Trophoblast cell (in vitro differentiated cells and primary cell): ENCODE results near the gene RNF111.

Experiments
- DNase-seq, 2 donors: peaks; one replicate each; pipeline ENCODE4 v3.0.0-alpha.2; 2016
- H2AFZ ChIP-seq: 2 replicates; pipeline ENCODE4 v1.6.1; 2013; ENCODE audit warnings: low read length, moderate library complexity, mild to moderate bottlenecking; ENCODE audit not compliant: insufficient read depth, poor library complexity
- H2AK5ac ChIP-seq: 2 replicates; pipeline ENCODE4 v1.6.1; 2013; ENCODE audit warnings: mild to moderate bottlenecking, low read length
- H2BK120ac ChIP-seq: 2 replicates; pipeline ENCODE4 v1.6.1; 2013; ENCODE audit warnings: low read length, mild to moderate bottlenecking, moderate library complexity; ENCODE audit not compliant: insufficient read depth, poor library complexity
- H2BK12ac ChIP-seq: 2 replicates; pipeline ENCODE4 v1.6.1; 2013; ENCODE audit warnings: mild to moderate bottlenecking, low read length, moderate library complexity
- H2BK5ac ChIP-seq: 2 replicates; pipeline ENCODE4 v1.6.1; 2013; ENCODE audit warnings: low read length, low read depth, moderate library complexity, mild to moderate bottlenecking; ENCODE audit not compliant: poor library complexity
- H3K14ac ChIP-seq: 2 replicates; pipeline ENCODE4 v1.6.1; 2013; ENCODE audit warnings: mild to moderate bottlenecking, low read length
- H3K18ac ChIP-seq: 2 replicates; pipeline ENCODE4 v1.6.1; 2013; ENCODE audit warnings: mild to moderate bottlenecking, low read length
- H3K23ac ChIP-seq: 2 replicates; pipeline ENCODE4 v1.6.1; 2013; ENCODE audit warnings: low read length
- H3K27ac ChIP-seq: 2 replicates; pipeline ENCODE4 v1.5.1; 2013; ENCODE audit warnings: low read depth, mild to moderate bottlenecking, inconsistent platforms, low read length, moderate library complexity
- H3K27me3 ChIP-seq: 2 replicates; pipeline ENCODE4 v1.6.1; 2013; ENCODE audit warnings: inconsistent platforms, mild to moderate bottlenecking, low read length, moderate library complexity; ENCODE audit not compliant: insufficient read depth
- H3K36me3 ChIP-seq, 2 experiments: 1 replicate in 1 of 2; 2 replicates in 1 of 2; pipeline ENCODE4 v1.6.1; 2013; ENCODE audit warnings: low read length in 2 of 2, mild to moderate bottlenecking in 2 of 2, moderate library complexity in 1 of 2; ENCODE audit not compliant: insufficient read depth in 2 of 2, control insufficient read depth in 1 of 2
- H3K4ac ChIP-seq: 2 replicates; pipeline ENCODE4 v1.6.1; 2013; ENCODE audit warnings: low read depth, mild to moderate bottlenecking, low read length, moderate library complexity
- H3K4me1 ChIP-seq, 2 experiments: 1 replicate in 1 of 2; 2 replicates in 1 of 2; pipeline ENCODE4 v1.6.1; 2013; ENCODE audit warnings: low read length in 2 of 2, mild to moderate bottlenecking in 2 of 2, moderate library complexity in 1 of 2; ENCODE audit not compliant: insufficient read depth in 2 of 2, control insufficient read depth in 1 of 2
- H3K4me2 ChIP-seq: 2 replicates; pipeline ENCODE4 v1.6.1; 2013; ENCODE audit warnings: inconsistent platforms, mild to moderate bottlenecking, low read length, moderate library complexity
- H3K4me3 ChIP-seq: 2 replicates; pipeline ENCODE4 v1.5.1; 2013; ENCODE audit warnings: mild to moderate bottlenecking, low read depth, low read length, inconsistent platforms
- H3K79me1 ChIP-seq: one replicate; pipeline ENCODE4 v1.6.1; 2013; ENCODE audit warnings: low read length
- H3K79me2 ChIP-seq: 2 replicates; pipeline ENCODE4 v1.6.1; 2013; ENCODE audit warnings: low read length, mild to moderate bottlenecking; ENCODE audit not compliant: control insufficient read depth, insufficient read depth, poor library complexity
- H3K9ac ChIP-seq: 2 replicates; pipeline ENCODE4 v1.6.1; 2013; ENCODE audit warnings: mild to moderate bottlenecking, low read length
- H3K9me3 ChIP-seq: 2 replicates; pipeline ENCODE4 v1.6.1; 2013; ENCODE audit warnings: low read depth, mild to moderate bottlenecking, control low read depth, inconsistent platforms, low read length; ENCODE audit not compliant: insufficient read depth
- H4K12ac ChIP-seq: 2 replicates; pipeline ENCODE4 v1.6.1; 2013; ENCODE audit warnings: low read depth, mild to moderate bottlenecking, low read length, moderate library complexity
- H4K8ac ChIP-seq: 2 replicates; pipeline ENCODE4 v1.6.1; 2013; ENCODE audit warnings: low read depth, mild to moderate bottlenecking, low read length, moderate library complexity
- H4K91ac ChIP-seq: one replicate; pipeline ENCODE4 v1.6.1; 2013; ENCODE audit warnings: low read depth, mild to moderate bottlenecking, low read length, moderate library complexity
- WGBS: extraction: QIAGEN DNeasy Blood & Tissue Kit; methylation state at CpG from one replicate; pipeline ENCODE4 v1.1.7; 2013; ENCODE audit warnings: missing lambda C conversion rate; ENCODE audit not compliant: insufficient read length, insufficient coverage; ENCODE audit errors: extremely low coverage; 5-methylcytosine and 5-hydroxymethylcytosine counted together

Gene RNF111

GRCh38 chr15:59052915-59053407 lies 65.5 kb downstream of the RNF111 start:
- no peak overlapping the region for H4K12ac ChIP-seq
- no peak overlapping the region for H3K23ac ChIP-seq
- DNase-seq = no peak
- H3K14ac ChIP-seq = no peak overlapping the region
- H4K8ac ChIP-seq = no peak overlapping the region
- no peak overlapping the region for H2BK5ac ChIP-seq
- H3K27me3 ChIP-seq = no peaks in the 10 kb centered on the region
- H3K4me2 ChIP-seq = no peak overlapping the region
- no peak overlapping the region for H3K4ac ChIP-seq
- no peak overlapping the region for H3K4me3 ChIP-seq
- H2BK120ac ChIP-seq = no peak overlapping the region
- WGBS = no CpG with 5 or more reads among the region's 3 CpGs
- H3K36me3 ChIP-seq = peaks cover 7 to 10% of the 10 kb centered on the region in 2 experiments
- no peak overlapping the region for H2BK12ac ChIP-seq
- H3K4me1 ChIP-seq = no peaks in the 10 kb centered on the region
- no peak overlapping the region for H4K91ac ChIP-seq
- no peak overlapping the region for H3K18ac ChIP-seq
- no peaks in the 10 kb centered on the region for H3K9me3 ChIP-seq
- H2AFZ ChIP-seq = no peak overlapping the region
- no peaks in the 10 kb centered on the region for H3K79me2 ChIP-seq
- H3K27ac ChIP-seq = no peak overlapping the region
- H3K79me1 ChIP-seq = no peaks in the 10 kb centered on the region
- no peak overlapping the region for H3K9ac ChIP-seq
- no peak overlapping the region for H2AK5ac ChIP-seq

GRCh38 chr15:59053482-59053881 lies 66.0 kb downstream of the RNF111 start:
- WGBS = no CpG with 5 or more reads among the region's 2 CpGs
- Histone ChIP-seq H4K91ac (no peak overlapping the region), H3K36me3 (peaks cover 7 to 13% of the 10 kb centered on the region in 2 experiments), H3K14ac (no peak overlapping the region), H3K4me2 (no peak overlapping the region), H3K4me3 (no peak overlapping the region), H4K12ac (no peak overlapping the region), H3K9ac (no peak overlapping the region), H2BK120ac (no peak overlapping the region), H3K79me2 (no peaks in the 10 kb centered on the region), H3K4ac (no peak overlapping the region), H3K4me1 (no peaks in the 10 kb centered on the region), H2AK5ac (no peak overlapping the region), H3K27ac (no peak overlapping the region), H2BK12ac (no peak overlapping the region), H2BK5ac (no peak overlapping the region), H3K23ac (no peak overlapping the region), H3K27me3 (no peaks in the 10 kb centered on the region), H4K8ac (no peak overlapping the region), H2AFZ (no peak overlapping the region), H3K79me1 (no peaks in the 10 kb centered on the region), H3K9me3 (no peaks in the 10 kb centered on the region), H3K18ac (no peak overlapping the region)
- no peak for DNase-seq

- no peak overlapping the region for H2BK120ac ChIP-seq
- no peak overlapping the region for H3K4ac ChIP-seq
- H3K18ac ChIP-seq = no peak overlapping the region
- H3K4me2 ChIP-seq = no peak overlapping the region
- no peak overlapping the region for H2BK12ac ChIP-seq
- no peak overlapping the region for H3K9ac ChIP-seq
- H4K12ac ChIP-seq = no peak overlapping the region
- H3K9me3 ChIP-seq = no peaks in the 10 kb centered on the region
- no peak overlapping the region for H2AFZ ChIP-seq
- H3K79me1 ChIP-seq = no peaks in the 10 kb centered on the region
- H3K4me3 ChIP-seq = no peak overlapping the region
- H4K91ac ChIP-seq = no peak overlapping the region
- no peaks in the 10 kb centered on the region for H3K79me2 ChIP-seq
- DNase-seq = no peak
- no peak overlapping the region for H4K8ac ChIP-seq
- no peak overlapping the region for H3K27ac ChIP-seq
- H3K14ac ChIP-seq = no peak overlapping the region
- H3K23ac ChIP-seq = no peak overlapping the region
- H3K27me3 ChIP-seq = no peaks in the 10 kb centered on the region
- no peaks in the 10 kb centered on the region for H3K4me1 ChIP-seq
- no CpG with 5 or more reads among the region's 2 CpGs for WGBS
- no peak overlapping the region for H2AK5ac ChIP-seq
- H3K36me3 ChIP-seq = peaks cover 11 to 24% of the 10 kb centered on the region in 2 experiments
- no peak overlapping the region for H2BK5ac ChIP-seq
These were observed 71.7 kb downstream of the RNF111 start for GRCh38 chr15:59059076-59059597.

- Histone ChIP-seq H3K79me1 (no peaks in the 10 kb centered on the region), H2BK12ac (no peak overlapping the region), H3K4me3 (no peak overlapping the region), H4K91ac (no peak overlapping the region), H3K9me3 (no peaks in the 10 kb centered on the region), H3K27ac (no peak overlapping the region), H3K36me3 (peaks cover 11 to 25% of the 10 kb centered on the region in 2 experiments), H2AFZ (no peak overlapping the region), H3K4me2 (no peak overlapping the region), H2BK120ac (no peak overlapping the region), H3K23ac (no peak overlapping the region), H2AK5ac (no peak overlapping the region), H4K12ac (no peak overlapping the region), H3K18ac (no peak overlapping the region), H3K9ac (no peak overlapping the region), H3K14ac (no peak overlapping the region), H2BK5ac (no peak overlapping the region), H3K27me3 (no peaks in the 10 kb centered on the region), H4K8ac (no peak overlapping the region), H3K4me1 (no peaks in the 10 kb centered on the region), H3K4ac (no peak overlapping the region), H3K79me2 (no peaks in the 10 kb centered on the region)
- WGBS = no CpG with 5 or more reads among the region's 4 CpGs
- no peak for DNase-seq
These were observed 72.9 kb downstream of the RNF111 start for GRCh38 chr15:59060348-59060747.
